Caco-2 (cell line): Measurements from ENCODE around the gene CDKL5. TPM values are rescaled to one million over a fixed set of nuclear protein-coding genes. Genes with fewer than 3 reads are reported as not detected.

Experiments
- BruUV-seq: library from RNA; stranded (reverse); fragments of 400-500 nt; replicated peaks from 2 replicates; lab custom pipeline; 2021; lab: Mats Ljungman, UMichigan
- CTCF ChIA-PET: fragments of 300-600 bp; sonication (Branson Sonifier 250); formaldehyde crosslinking; loops from one replicate; lab custom pipeline; 2022; ENCODE audit warnings: antibody characterized with exemption; lab: Charles Lee
- POLR2A ChIA-PET: fragments of 300-600 bp; sonication (Branson Sonifier 250); formaldehyde crosslinking; loops from one replicate; lab custom pipeline; 2022; ENCODE audit warnings: antibody characterized with exemption; lab: Charles Lee
- DNase-seq, 2 experiments: peaks; one replicate each; pipeline versions ENCODE4 v3.0.0 to v3.0.0-alpha.2; 2020 to 2022
- H3K27me3 ChIP-seq: replicated peaks from 2 replicates; pipeline ENCODE4 v1.6.0; 2011; ENCODE audit warnings: low read length; ENCODE audit not compliant: control insufficient read depth, insufficient read depth
- H3K36me3 ChIP-seq: 2 replicates; pipeline ENCODE4 v1.5.1; 2011; ENCODE audit warnings: low read length; ENCODE audit not compliant: control insufficient read depth, insufficient read depth
- H3K4me1 ChIP-seq: fragments of 250-450 bp; sonication (Bioruptor Pico); 2 replicates; pipeline ENCODE4 v1.5.1; 2020; ENCODE audit warnings: mild to moderate bottlenecking
- H3K4me3 ChIP-seq: 2 replicates; pipeline ENCODE4 v1.5.1; 2011; ENCODE audit warnings: low read depth, mild to moderate bottlenecking, control low read depth, low read length
- H3K9me3 ChIP-seq: fragments of 250-450 bp; sonication (Bioruptor Pico); 2 replicates; pipeline ENCODE4 v1.5.1; 2020; ENCODE audit warnings: mild to moderate bottlenecking, moderate library complexity
- H3K27ac Mint-ChIP-seq: one replicate; pipeline ENCODE4 v1.8.0; 2022; ENCODE audit warnings: mixed read lengths; ENCODE audit not compliant: unreplicated experiment
- H3K27me3 Mint-ChIP-seq: one replicate; pipeline ENCODE4 v1.8.0; 2022; ENCODE audit warnings: mixed read lengths; ENCODE audit not compliant: insufficient read depth, unreplicated experiment
- H3K36me3 Mint-ChIP-seq: one replicate; pipeline ENCODE4 v1.8.0; 2022; ENCODE audit warnings: mild to moderate bottlenecking, mixed read lengths; ENCODE audit not compliant: insufficient read depth, unreplicated experiment
- H3K4me1 Mint-ChIP-seq: one replicate; pipeline ENCODE4 v1.8.0; 2022; ENCODE audit warnings: low read depth, mixed read lengths; ENCODE audit not compliant: unreplicated experiment
- H3K4me3 Mint-ChIP-seq: one replicate; pipeline ENCODE4 v1.8.0; 2022; ENCODE audit warnings: mild to moderate bottlenecking, moderate library complexity, mixed read lengths; ENCODE audit not compliant: unreplicated experiment
- H3K9me3 Mint-ChIP-seq: one replicate; pipeline ENCODE4 v1.8.0; 2022; ENCODE audit warnings: mixed read lengths; ENCODE audit not compliant: unreplicated experiment
- intact Hi-C: fragments of 100-400 bp; cut with micrococcal nuclease; formaldehyde crosslinking; loops from one replicate; pipeline ENCODE4 v1.10.0; 2022; ENCODE audit not compliant: unreplicated experiment
- total RNA-seq: library from RNA; stranded (reverse); gene quantifications from 2 replicates; pipeline ENCODE4 v1.2.3, GENCODE V29; 2022
- TF ChIP-seq, protein P1 (sequence below), 2 experiments: fragments of 200-600 bp in 1 of 2; IDR thresholded peaks; 1 replicate in 1 of 2; 2 replicates in 1 of 2; pipeline versions ENCODE4 v1.5.1 to v1.8.0; 2011 to 2022; ENCODE audit warnings: antibody characterized with exemption in 1 of 2, control low read depth in 1 of 2, inconsistent platforms in 1 of 2, low read depth in 1 of 2, low read length in 1 of 2, mild to moderate bottlenecking in 1 of 2, moderate library complexity in 1 of 2; ENCODE audit not compliant: insufficient read depth in 1 of 2, severe bottlenecking in 1 of 2, unreplicated experiment in 1 of 2

Gene CDKL5
- total RNA-seq, 1 experiment from 2014 or later, result 23.7 TPM

DNA sequence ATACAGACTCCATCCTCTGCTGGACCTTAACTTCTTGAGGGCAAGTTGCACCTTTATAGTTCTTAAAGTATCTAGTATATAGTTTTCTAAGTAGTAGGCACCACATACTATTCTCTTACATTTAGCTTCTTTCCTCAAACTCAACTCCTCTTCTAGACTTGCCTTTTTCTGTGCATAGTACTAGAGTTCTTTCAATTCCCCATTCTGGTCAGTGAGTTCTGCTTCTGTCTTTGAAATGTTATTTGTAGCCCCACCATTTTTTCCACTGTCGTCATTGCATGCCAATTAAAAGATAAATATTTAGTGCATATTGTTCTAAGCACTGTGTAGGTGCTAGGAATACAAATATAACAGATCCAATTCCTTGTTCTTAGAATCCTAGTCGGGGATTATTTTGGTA, 31.6 kb downstream of the CDKL5 start:
- no peaks in the 10 kb centered on the region for H3K9me3 ChIP-seq
- no peak overlapping the region for H3K27ac Mint-ChIP-seq
- TF ChIP-seq, protein P1, sequence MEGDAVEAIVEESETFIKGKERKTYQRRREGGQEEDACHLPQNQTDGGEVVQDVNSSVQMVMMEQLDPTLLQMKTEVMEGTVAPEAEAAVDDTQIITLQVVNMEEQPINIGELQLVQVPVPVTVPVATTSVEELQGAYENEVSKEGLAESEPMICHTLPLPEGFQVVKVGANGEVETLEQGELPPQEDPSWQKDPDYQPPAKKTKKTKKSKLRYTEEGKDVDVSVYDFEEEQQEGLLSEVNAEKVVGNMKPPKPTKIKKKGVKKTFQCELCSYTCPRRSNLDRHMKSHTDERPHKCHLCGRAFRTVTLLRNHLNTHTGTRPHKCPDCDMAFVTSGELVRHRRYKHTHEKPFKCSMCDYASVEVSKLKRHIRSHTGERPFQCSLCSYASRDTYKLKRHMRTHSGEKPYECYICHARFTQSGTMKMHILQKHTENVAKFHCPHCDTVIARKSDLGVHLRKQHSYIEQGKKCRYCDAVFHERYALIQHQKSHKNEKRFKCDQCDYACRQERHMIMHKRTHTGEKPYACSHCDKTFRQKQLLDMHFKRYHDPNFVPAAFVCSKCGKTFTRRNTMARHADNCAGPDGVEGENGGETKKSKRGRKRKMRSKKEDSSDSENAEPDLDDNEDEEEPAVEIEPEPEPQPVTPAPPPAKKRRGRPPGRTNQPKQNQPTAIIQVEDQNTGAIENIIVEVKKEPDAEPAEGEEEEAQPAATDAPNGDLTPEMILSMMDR (IDR thresholded peaks at IDR 0.05; ENCODE audit: insufficient read depth in 1 of 2, low read depth in 1 of 2, low read length in 1 of 2, severe bottlenecking in 1 of 2, unreplicated experiment in 1 of 2), result no peak
- CTCF ChIA-PET, result interaction anchor here (0.5 kb wide), 1 partner anchor 12 kb away, joined by 3 read pairs; no protein-coding TSS in a partner anchor
- H3K27me3 Mint-ChIP-seq, result no peaks in the 10 kb centered on the region
- DNase-seq, result no peak
- BruUV-seq, result no TSS peak
- POLR2A ChIA-PET, result no interaction called here
- H3K4me1 ChIP-seq, result no peaks in the 10 kb centered on the region
- peaks cover 13% of the 10 kb centered on the region for H3K4me1 Mint-ChIP-seq
- intact Hi-C loops, result no loop called here
- H3K4me3 ChIP-seq, result no peak overlapping the region
- H3K36me3 ChIP-seq, result no peaks in the 10 kb centered on the region; the same call in 1 of the 2 replicates
- no peaks in the 10 kb centered on the region for H3K27me3 ChIP-seq
- H3K4me3 Mint-ChIP-seq, result no peak overlapping the region
- H3K9me3 Mint-ChIP-seq, result no peaks in the 10 kb centered on the region
- H3K36me3 Mint-ChIP-seq, result peaks cover 7% of the 10 kb centered on the region

DNA sequence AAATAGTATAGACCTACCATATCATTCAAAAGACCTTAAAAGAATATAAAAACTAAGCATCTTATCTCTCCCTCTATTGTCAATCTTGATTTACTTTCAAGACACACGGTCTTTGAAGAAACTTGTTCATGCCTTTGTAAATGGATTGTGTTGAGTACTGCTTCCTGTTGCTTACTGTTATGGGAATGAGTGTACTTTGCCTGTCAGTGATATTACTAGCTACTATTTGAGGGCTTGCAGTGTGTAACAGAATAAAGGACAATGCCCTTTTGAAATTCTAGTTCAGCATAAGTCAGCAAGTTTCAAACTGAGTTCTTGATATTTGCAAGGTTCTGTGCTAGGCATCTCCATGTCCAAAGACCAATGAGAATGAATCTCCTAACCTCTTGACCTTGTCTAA, 36.0 kb downstream of the CDKL5 start:
- Histone ChIP-seq H3K9me3 (no peaks in the 10 kb centered on the region), H3K36me3 (no peaks in the 10 kb centered on the region; the same call in 1 of the 2 replicates), H3K4me3 (no peak overlapping the region), H3K4me1 (no peaks in the 10 kb centered on the region), H3K27me3 (no peaks in the 10 kb centered on the region)
- H3K4me1 Mint-ChIP-seq, result peaks cover 13% of the 10 kb centered on the region
- intact Hi-C loops, result no loop called here
- peaks cover 6% of the 10 kb centered on the region for H3K36me3 Mint-ChIP-seq
- no TSS peak for BruUV-seq
- H3K27ac Mint-ChIP-seq, result no peak overlapping the region
- no peaks in the 10 kb centered on the region for H3K9me3 Mint-ChIP-seq
- no peak overlapping the region for H3K4me3 Mint-ChIP-seq
- TF ChIP-seq, protein P1 (IDR thresholded peaks at IDR 0.05; ENCODE audit: insufficient read depth in 1 of 2, low read depth in 1 of 2, low read length in 1 of 2, severe bottlenecking in 1 of 2, unreplicated experiment in 1 of 2), result no peak
- ChIA-PET CTCF (no interaction called here), POLR2A (interaction anchor here (0.6 kb wide), 1 partner anchor 9 kb away, joined by 7 read pairs; no protein-coding TSS in a partner anchor)
- H3K27me3 Mint-ChIP-seq, result no peaks in the 10 kb centered on the region
- no peak for DNase-seq

DNA sequence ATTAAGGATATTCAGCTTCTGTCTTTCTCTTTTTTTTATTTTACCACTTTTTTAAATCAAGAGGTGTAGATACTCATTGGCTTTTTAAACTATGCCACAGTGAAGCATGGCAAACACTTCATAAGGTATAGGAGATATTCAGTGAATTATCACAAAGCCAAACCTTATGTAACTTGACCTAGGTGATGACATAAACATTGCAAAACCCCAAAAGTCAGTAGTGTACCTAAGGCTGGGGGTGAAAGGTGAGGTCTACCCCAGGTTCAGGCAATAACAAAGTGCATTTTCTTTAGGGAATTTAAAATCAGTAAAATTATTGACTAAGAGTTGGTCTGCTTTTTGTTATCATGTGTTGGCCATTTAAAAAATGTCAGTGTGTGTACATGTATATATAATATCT, 39.1 kb downstream of the CDKL5 start:
- CTCF ChIA-PET, result no interaction called here
- H3K4me3 ChIP-seq, result no peak overlapping the region
- no TSS peak for BruUV-seq
- Mint-ChIP-seq H3K36me3 (no peaks in the 10 kb centered on the region), H3K4me1 (peaks cover 7% of the 10 kb centered on the region), H3K4me3 (no peak overlapping the region), H3K27ac (no peak overlapping the region), H3K9me3 (no peaks in the 10 kb centered on the region), H3K27me3 (no peaks in the 10 kb centered on the region)
- no peak for DNase-seq
- H3K9me3 ChIP-seq, result no peaks in the 10 kb centered on the region
- H3K27me3 ChIP-seq, result no peaks in the 10 kb centered on the region
- POLR2A ChIA-PET, result no interaction called here
- H3K36me3 ChIP-seq, result no peaks in the 10 kb centered on the region; the same call in 1 of the 2 replicates
- H3K4me1 ChIP-seq, result no peaks in the 10 kb centered on the region
- intact Hi-C loops, result no loop called here
- TF ChIP-seq, protein P1 (IDR thresholded peaks at IDR 0.05; ENCODE audit: insufficient read depth in 1 of 2, low read depth in 1 of 2, low read length in 1 of 2, severe bottlenecking in 1 of 2, unreplicated experiment in 1 of 2), result no peak
